SK-N-SH treated with all-trans-retinoic acid at 6 μM for 48 hours (cell line): ENCODE data around the gene HS6ST3.

Source experiments
- ATAC-seq: fragments of 200-7000 bp; cut with Tn5 transposase; 3 replicates; pipeline ENCODE4 v1.9.1; 2020; ENCODE audit warnings: mild to moderate bottlenecking, moderate library complexity
- ARNTL ChIP-seq: fragments of 450-650 bp; formaldehyde crosslinking; IDR thresholded peaks from 2 replicates; pipeline ENCODE4 v1.5.0; 2020; ENCODE audit warnings: low read depth, mild to moderate bottlenecking, moderate library complexity, borderline replicate concordance
- BACH2 ChIP-seq: fragments of 250-450 bp; sonication (Bioruptor Pico); IDR thresholded peaks from 2 replicates; pipeline ENCODE4 v1.9.0; 2021; ENCODE audit warnings: mild to moderate bottlenecking, borderline replicate concordance
- CSDC2 ChIP-seq: fragments of 250-450 bp; sonication (Bioruptor Pico); IDR thresholded peaks from 2 replicates; pipeline ENCODE4 v1.5.0; 2020; ENCODE audit warnings: mild to moderate bottlenecking, moderate library complexity
- ESRRG ChIP-seq: fragments of 250-450 bp; sonication (Bioruptor Pico); IDR thresholded peaks from 2 replicates; pipeline ENCODE4 v1.6.1; 2021; ENCODE audit warnings: mild to moderate bottlenecking
- GLIS3 ChIP-seq: fragments of 250-450 bp; sonication (Bioruptor Pico); IDR thresholded peaks from 2 replicates; pipeline ENCODE4 v1.5.0; 2020; ENCODE audit warnings: mild to moderate bottlenecking, moderate library complexity
- ISL1 ChIP-seq: fragments of 250-450 bp; sonication (Bioruptor Pico); IDR thresholded peaks from 2 replicates; pipeline ENCODE4 v2.1.2; 2022; ENCODE audit warnings: mild to moderate bottlenecking, moderate library complexity
- OSR1 ChIP-seq: fragments of 250-450 bp; sonication (Bioruptor Pico); IDR thresholded peaks from 2 replicates; pipeline ENCODE4 v1.8.0; 2022; ENCODE audit warnings: moderate library complexity, mild to moderate bottlenecking, inconsistent platforms
- PPARA ChIP-seq: fragments of 250-450 bp; sonication (Bioruptor Pico); IDR thresholded peaks from 2 replicates; pipeline ENCODE4 v1.5.0; 2020; ENCODE audit warnings: mild to moderate bottlenecking, borderline replicate concordance
- RARB ChIP-seq: fragments of 250-450 bp; sonication (Bioruptor Pico); IDR thresholded peaks from 2 replicates; pipeline ENCODE4 v1.8.0; 2021; ENCODE audit warnings: mild to moderate bottlenecking, moderate library complexity
- SNAI2 ChIP-seq: fragments of 250-450 bp; sonication (Bioruptor Pico); IDR thresholded peaks from 2 replicates; pipeline ENCODE4 v1.5.0; 2020; ENCODE audit warnings: mild to moderate bottlenecking, moderate library complexity
- TCF4 ChIP-seq: fragments of 250-450 bp; sonication (Bioruptor Pico); IDR thresholded peaks from 2 replicates; pipeline ENCODE4 v1.8.0; 2021; ENCODE audit warnings: mild to moderate bottlenecking, moderate library complexity, borderline replicate concordance
- TOX ChIP-seq: fragments of 250-450 bp; sonication (Bioruptor Pico); IDR thresholded peaks from 2 replicates; pipeline ENCODE4 v1.8.0; 2021; ENCODE audit warnings: mild to moderate bottlenecking, moderate library complexity, borderline replicate concordance
- ZC3H10 ChIP-seq: fragments of 250-450 bp; sonication (Bioruptor Pico); IDR thresholded peaks from 2 replicates; pipeline ENCODE4 v1.5.1; 2021; ENCODE audit warnings: mild to moderate bottlenecking, moderate library complexity
- ZFP3 ChIP-seq: fragments of 250-450 bp; sonication (Bioruptor Pico); IDR thresholded peaks from 2 replicates; pipeline ENCODE4 v1.5.0; 2020; ENCODE audit warnings: mild to moderate bottlenecking, moderate library complexity
- ZFP30 ChIP-seq: fragments of 450-650 bp; formaldehyde crosslinking; IDR thresholded peaks from 2 replicates; pipeline ENCODE4 v1.5.0; 2022; ENCODE audit warnings: mild to moderate bottlenecking, moderate library complexity
- ZNF565 ChIP-seq: fragments of 450-650 bp; formaldehyde crosslinking; conservative IDR thresholded peaks from 2 replicates; pipeline ENCODE4 v1.5.0; 2020; ENCODE audit warnings: low read depth, mild to moderate bottlenecking, moderate library complexity
- ZNF70 ChIP-seq: fragments of 450-650 bp; formaldehyde crosslinking; IDR thresholded peaks from 2 replicates; pipeline ENCODE4 v1.5.0; 2020; ENCODE audit warnings: mild to moderate bottlenecking, moderate library complexity
- ZNF8 ChIP-seq: fragments of 450-650 bp; formaldehyde crosslinking; IDR thresholded peaks from 2 replicates; pipeline ENCODE4 v1.5.0; 2020; ENCODE audit warnings: mild to moderate bottlenecking, moderate library complexity
- TF ChIP-seq, protein P1 (sequence below): fragments of 250-450 bp; sonication (Bioruptor Pico); IDR thresholded peaks from 2 replicates; pipeline ENCODE4 v1.8.0; 2020; ENCODE audit warnings: mild to moderate bottlenecking, moderate library complexity, borderline replicate concordance
- TF ChIP-seq, protein P2 (sequence below): fragments of 250-450 bp; sonication (Bioruptor Pico); IDR thresholded peaks from 2 replicates; pipeline ENCODE4 v1.5.1; 2020; ENCODE audit warnings: low read depth, mild to moderate bottlenecking, moderate library complexity
- TF ChIP-seq, protein P3 (sequence below): fragments of 250-450 bp; sonication (Bioruptor Pico); IDR thresholded peaks from 2 replicates; pipeline ENCODE4 v1.5.0; 2020; ENCODE audit warnings: mild to moderate bottlenecking, moderate library complexity
- TF ChIP-seq, protein P4 (sequence below): fragments of 250-450 bp; sonication (Bioruptor Pico); IDR thresholded peaks from 2 replicates; pipeline ENCODE4 v1.8.0; 2021; ENCODE audit warnings: low read depth, mild to moderate bottlenecking, moderate library complexity, borderline replicate concordance

Gene HS6ST3

DNA sequence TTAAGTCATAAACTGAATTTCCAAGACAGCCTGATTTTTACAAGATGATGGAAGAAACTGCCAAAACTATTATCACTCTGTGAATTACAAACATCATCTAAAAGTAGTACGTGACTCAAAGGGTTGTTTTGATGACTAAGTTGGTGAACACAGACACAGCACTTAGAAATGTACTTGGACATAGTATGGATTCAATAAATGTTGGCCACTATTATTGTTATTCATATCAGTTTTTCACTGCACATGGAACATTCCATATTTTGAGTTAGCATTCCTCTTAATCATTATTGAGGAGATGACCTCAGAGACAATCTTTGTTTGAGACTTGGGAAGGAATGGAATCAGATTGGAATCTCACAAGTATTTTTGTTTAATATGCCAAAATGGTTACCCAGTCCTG, 731.5 kb downstream of the HS6ST3 start:
- TF ChIP-seq TOX (no peak), ZFP30 (CRISPR knock-in tag) (no peak), ZC3H10 (CRISPR knock-in tag) (no peak), RARB (no peak), ISL1 (CRISPR knock-in tag) (peak; percentile 19; the same call in 1 of the 2 replicates), ZNF565 (CRISPR knock-in tag) (no peak)
- TF ChIP-seq, protein P1, sequence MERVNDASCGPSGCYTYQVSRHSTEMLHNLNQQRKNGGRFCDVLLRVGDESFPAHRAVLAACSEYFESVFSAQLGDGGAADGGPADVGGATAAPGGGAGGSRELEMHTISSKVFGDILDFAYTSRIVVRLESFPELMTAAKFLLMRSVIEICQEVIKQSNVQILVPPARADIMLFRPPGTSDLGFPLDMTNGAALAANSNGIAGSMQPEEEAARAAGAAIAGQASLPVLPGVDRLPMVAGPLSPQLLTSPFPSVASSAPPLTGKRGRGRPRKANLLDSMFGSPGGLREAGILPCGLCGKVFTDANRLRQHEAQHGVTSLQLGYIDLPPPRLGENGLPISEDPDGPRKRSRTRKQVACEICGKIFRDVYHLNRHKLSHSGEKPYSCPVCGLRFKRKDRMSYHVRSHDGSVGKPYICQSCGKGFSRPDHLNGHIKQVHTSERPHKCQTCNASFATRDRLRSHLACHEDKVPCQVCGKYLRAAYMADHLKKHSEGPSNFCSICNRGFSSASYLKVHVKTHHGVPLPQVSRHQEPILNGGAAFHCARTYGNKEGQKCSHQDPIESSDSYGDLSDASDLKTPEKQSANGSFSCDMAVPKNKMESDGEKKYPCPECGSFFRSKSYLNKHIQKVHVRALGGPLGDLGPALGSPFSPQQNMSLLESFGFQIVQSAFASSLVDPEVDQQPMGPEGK (CRISPR knock-in tag) = no peak
- TF ChIP-seq, protein P2, sequence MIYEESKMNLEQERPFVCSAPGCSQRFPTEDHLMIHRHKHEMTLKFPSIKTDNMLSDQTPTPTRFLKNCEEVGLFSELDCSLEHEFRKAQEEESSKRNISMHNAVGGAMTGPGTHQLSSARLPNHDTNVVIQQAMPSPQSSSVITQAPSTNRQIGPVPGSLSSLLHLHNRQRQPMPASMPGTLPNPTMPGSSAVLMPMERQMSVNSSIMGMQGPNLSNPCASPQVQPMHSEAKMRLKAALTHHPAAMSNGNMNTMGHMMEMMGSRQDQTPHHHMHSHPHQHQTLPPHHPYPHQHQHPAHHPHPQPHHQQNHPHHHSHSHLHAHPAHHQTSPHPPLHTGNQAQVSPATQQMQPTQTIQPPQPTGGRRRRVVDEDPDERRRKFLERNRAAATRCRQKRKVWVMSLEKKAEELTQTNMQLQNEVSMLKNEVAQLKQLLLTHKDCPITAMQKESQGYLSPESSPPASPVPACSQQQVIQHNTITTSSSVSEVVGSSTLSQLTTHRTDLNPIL = no peak
- ATAC-seq = no peak

DNA sequence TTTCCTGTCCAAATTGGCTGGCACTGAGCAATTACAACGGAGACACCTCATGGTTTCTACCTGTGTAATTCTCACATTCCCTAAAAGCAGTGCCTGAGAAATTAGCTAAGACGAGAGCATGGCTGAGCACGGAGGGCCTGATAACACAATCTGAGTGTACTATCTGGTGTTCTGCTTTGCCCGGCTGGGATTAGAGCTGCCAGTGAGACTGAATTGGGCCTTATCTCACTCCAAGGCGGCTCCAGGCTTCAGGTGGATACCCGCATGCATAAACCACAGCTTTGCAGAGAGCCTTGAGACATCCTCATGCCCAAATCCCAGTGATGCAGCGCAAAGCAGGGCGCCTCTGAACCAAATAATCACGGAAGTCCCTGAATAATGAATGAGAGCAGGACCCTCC, 732.1 kb downstream of the HS6ST3 start:
- ATAC-seq = no peak
- TF ChIP-seq ESRRG (CRISPR knock-in tag) = no peak
- TF ChIP-seq BACH2 (CRISPR knock-in tag) = no peak
- TF ChIP-seq, protein P2 = no peak
- TF ChIP-seq ZNF565 (CRISPR knock-in tag) = no peak
- no peak for TF ChIP-seq CSDC2 (CRISPR knock-in tag)
- TF ChIP-seq, protein P3, sequence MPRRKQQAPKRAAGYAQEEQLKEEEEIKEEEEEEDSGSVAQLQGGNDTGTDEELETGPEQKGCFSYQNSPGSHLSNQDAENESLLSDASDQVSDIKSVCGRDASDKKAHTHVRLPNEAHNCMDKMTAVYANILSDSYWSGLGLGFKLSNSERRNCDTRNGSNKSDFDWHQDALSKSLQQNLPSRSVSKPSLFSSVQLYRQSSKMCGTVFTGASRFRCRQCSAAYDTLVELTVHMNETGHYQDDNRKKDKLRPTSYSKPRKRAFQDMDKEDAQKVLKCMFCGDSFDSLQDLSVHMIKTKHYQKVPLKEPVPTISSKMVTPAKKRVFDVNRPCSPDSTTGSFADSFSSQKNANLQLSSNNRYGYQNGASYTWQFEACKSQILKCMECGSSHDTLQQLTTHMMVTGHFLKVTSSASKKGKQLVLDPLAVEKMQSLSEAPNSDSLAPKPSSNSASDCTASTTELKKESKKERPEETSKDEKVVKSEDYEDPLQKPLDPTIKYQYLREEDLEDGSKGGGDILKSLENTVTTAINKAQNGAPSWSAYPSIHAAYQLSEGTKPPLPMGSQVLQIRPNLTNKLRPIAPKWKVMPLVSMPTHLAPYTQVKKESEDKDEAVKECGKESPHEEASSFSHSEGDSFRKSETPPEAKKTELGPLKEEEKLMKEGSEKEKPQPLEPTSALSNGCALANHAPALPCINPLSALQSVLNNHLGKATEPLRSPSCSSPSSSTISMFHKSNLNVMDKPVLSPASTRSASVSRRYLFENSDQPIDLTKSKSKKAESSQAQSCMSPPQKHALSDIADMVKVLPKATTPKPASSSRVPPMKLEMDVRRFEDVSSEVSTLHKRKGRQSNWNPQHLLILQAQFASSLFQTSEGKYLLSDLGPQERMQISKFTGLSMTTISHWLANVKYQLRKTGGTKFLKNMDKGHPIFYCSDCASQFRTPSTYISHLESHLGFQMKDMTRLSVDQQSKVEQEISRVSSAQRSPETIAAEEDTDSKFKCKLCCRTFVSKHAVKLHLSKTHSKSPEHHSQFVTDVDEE = no peak
- no peak for TF ChIP-seq ZNF8 (CRISPR knock-in tag)
- no peak for TF ChIP-seq PPARA (CRISPR knock-in tag)
- TF ChIP-seq SNAI2 = no peak
- no peak for TF ChIP-seq ZFP30 (CRISPR knock-in tag)
- TF ChIP-seq ZC3H10 (CRISPR knock-in tag) = no peak
- TF ChIP-seq GLIS3 (CRISPR knock-in tag) = no peak
- no peak for TF ChIP-seq ARNTL
- TF ChIP-seq TOX = no peak
- TF ChIP-seq ZFP3 (CRISPR knock-in tag) = no peak
- TF ChIP-seq TCF4 (CRISPR knock-in tag) = no peak
- no peak for TF ChIP-seq ISL1 (CRISPR knock-in tag)
- no peak for TF ChIP-seq RARB
- no peak for TF ChIP-seq OSR1 (CRISPR knock-in tag)
- TF ChIP-seq, protein P4, sequence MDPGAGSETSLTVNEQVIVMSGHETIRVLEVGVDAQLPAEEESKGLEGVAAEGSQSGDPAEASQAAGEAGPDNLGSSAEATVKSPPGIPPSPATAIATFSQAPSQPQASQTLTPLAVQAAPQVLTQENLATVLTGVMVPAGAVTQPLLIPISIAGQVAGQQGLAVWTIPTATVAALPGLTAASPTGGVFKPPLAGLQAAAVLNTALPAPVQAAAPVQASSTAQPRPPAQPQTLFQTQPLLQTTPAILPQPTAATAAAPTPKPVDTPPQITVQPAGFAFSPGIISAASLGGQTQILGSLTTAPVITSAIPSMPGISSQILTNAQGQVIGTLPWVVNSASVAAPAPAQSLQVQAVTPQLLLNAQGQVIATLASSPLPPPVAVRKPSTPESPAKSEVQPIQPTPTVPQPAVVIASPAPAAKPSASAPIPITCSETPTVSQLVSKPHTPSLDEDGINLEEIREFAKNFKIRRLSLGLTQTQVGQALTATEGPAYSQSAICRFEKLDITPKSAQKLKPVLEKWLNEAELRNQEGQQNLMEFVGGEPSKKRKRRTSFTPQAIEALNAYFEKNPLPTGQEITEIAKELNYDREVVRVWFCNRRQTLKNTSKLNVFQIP (CRISPR knock-in tag) = no peak
- TF ChIP-seq, all 23 proteins: peak for 0

DNA sequence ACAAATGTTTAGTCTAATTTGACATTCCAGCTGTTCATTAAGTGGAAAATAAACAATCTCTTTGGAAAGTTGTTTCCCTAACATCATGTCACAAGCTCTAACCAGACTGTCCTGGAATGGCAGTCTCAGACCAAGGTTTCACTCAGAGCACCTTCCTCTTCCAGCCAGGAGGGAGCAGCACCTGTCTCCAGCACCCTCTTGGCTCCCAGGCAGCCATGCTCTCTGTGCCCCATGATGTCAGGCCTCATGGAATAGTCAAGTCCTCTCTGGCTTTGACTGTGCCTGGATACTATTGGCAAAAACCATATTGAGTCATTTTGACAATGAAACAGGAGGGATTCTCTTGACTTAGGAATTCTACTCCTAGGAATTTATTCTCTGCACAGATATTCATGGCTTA, 733.0 kb downstream of the HS6ST3 start:
- peak; percentile 88 for ATAC-seq
- TF ChIP-seq ARNTL (no peak), ZNF8 (CRISPR knock-in tag) (no peak), ISL1 (CRISPR knock-in tag) (no peak), ZNF70 (CRISPR knock-in tag) (no peak), OSR1 (CRISPR knock-in tag) (no peak), TOX (no peak), GLIS3 (CRISPR knock-in tag) (no peak), PPARA (CRISPR knock-in tag) (no peak)
- TF ChIP-seq, all 23 proteins: peak for 0
